ENCODE results near the gene NEK7.

Gene NEK7

GRCh38 chr1:198166900-198167299, 10.1 kb downstream of the NEK7 start:
- Histone ChIP-seq H3K4me3 (ENCODE audit: low read depth in 1 of 2, low read length in 1 of 2) (no peak overlapping the region), H3K9me3 (no peaks in the 10 kb centered on the region), H3K27ac (no peak overlapping the region), H3K36me3 (no peaks in the 10 kb centered on the region), H3K27me3 (no peaks in the 10 kb centered on the region), H3K4me1 (ENCODE audit: control insufficient read depth in 1 of 2, insufficient read depth in 1 of 2, low read depth in 1 of 2, low read length in 1 of 2) (peaks cover 11 to 16% of the 10 kb centered on the region in 2 experiments)
- TF ChIP-seq CTCF (IDR thresholded peaks at IDR 0.05), result no peak

GRCh38 chr1:198167436-198167934, 10.7 kb downstream of the NEK7 start:
- no peak for TF ChIP-seq CTCF (IDR thresholded peaks at IDR 0.05)
- no peaks in the 10 kb centered on the region for H3K36me3 ChIP-seq
- H3K9me3 ChIP-seq, result no peaks in the 10 kb centered on the region
- no peak overlapping the region for H3K4me3 ChIP-seq (ENCODE audit: low read depth in 1 of 2, low read length in 1 of 2)
- H3K27ac ChIP-seq, result no peak overlapping the region
- H3K4me1 ChIP-seq (ENCODE audit: control insufficient read depth in 1 of 2, insufficient read depth in 1 of 2, low read depth in 1 of 2, low read length in 1 of 2), result peaks cover 12% of the 10 kb centered on the region in 2 experiments
- no peaks in the 10 kb centered on the region for H3K27me3 ChIP-seq

- Histone ChIP-seq H3K27me3 (no peaks in the 10 kb centered on the region), H3K27ac (no peak overlapping the region), H3K9me3 (no peaks in the 10 kb centered on the region), H3K4me1 (ENCODE audit: control insufficient read depth in 1 of 2, insufficient read depth in 1 of 2, low read depth in 1 of 2, low read length in 1 of 2) (peaks cover 9 to 10% of the 10 kb centered on the region in 2 experiments), H3K4me3 (ENCODE audit: low read depth in 1 of 2, low read length in 1 of 2) (no peak overlapping the region), H3K36me3 (no peaks in the 10 kb centered on the region)
- TF ChIP-seq CTCF (IDR thresholded peaks at IDR 0.05), result no peak
Observed at GRCh38 chr1:198168227-198168626, 11.4 kb downstream of the NEK7 start.

- no peaks in the 10 kb centered on the region for H3K9me3 ChIP-seq
- no peak for TF ChIP-seq CTCF (IDR thresholded peaks at IDR 0.05)
- no peaks in the 10 kb centered on the region for H3K36me3 ChIP-seq
- no peak overlapping the region for H3K4me3 ChIP-seq (ENCODE audit: low read depth in 1 of 2, low read length in 1 of 2)
- H3K27ac ChIP-seq, result no peak overlapping the region
- no peaks in the 10 kb centered on the region for H3K27me3 ChIP-seq
- H3K4me1 ChIP-seq (ENCODE audit: control insufficient read depth in 1 of 2, insufficient read depth in 1 of 2, low read depth in 1 of 2, low read length in 1 of 2), result peaks cover 17 to 19% of the 10 kb centered on the region in 2 experiments
Observed at GRCh38 chr1:198169672-198170071, 12.9 kb downstream of the NEK7 start.

- H3K27ac ChIP-seq, result peak overlapping the region; percentile 29
- H3K9me3 ChIP-seq, result no peaks in the 10 kb centered on the region
- no peak for TF ChIP-seq CTCF (IDR thresholded peaks at IDR 0.05)
- no peaks in the 10 kb centered on the region for H3K27me3 ChIP-seq
- H3K4me3 ChIP-seq (ENCODE audit: low read depth in 1 of 2, low read length in 1 of 2), result no peak overlapping the region
- H3K4me1 ChIP-seq (ENCODE audit: control insufficient read depth in 1 of 2, insufficient read depth in 1 of 2, low read depth in 1 of 2, low read length in 1 of 2), result peaks cover 17 to 22% of the 10 kb centered on the region in 2 experiments
- no peaks in the 10 kb centered on the region for H3K36me3 ChIP-seq
Observed at GRCh38 chr1:198171667-198172540, 15.1 kb downstream of the NEK7 start.
